D721Med (cell line): Measurements from ENCODE around the gene PRR35.

Experiments used
- DNase-seq: peaks from one replicate; pipeline ENCODE4 v3.0.0; 2011; ENCODE audit warnings: low spot score; ENCODE audit not compliant: insufficient read length
- FAIRE-seq: peaks from 2 replicates; lab custom pipeline; 2011; peaks lifted over from hg19 to GRCh38; lab: Jason Lieb, UNC
- CTCF ChIP-seq: IDR thresholded peaks from 2 replicates; pipeline ENCODE4 v1.5.1; 2012; ENCODE audit warnings: mild to moderate bottlenecking, control low read depth; ENCODE audit not compliant: insufficient read depth; ENCODE audit errors: missing control alignments

PRR35 gene

GRCh38 chr16:561957-562938 is 2.1 kb downstream of the PRR35 start:
- FAIRE-seq (no peak), DNase-seq (no peak)
- TF ChIP-seq CTCF, result no peak

- no peak for DNase-seq
- no peak for FAIRE-seq
- TF ChIP-seq CTCF, result no peak
Measured at GRCh38 chr16:563072-563644, 3.0 kb downstream of the PRR35 start.

GRCh38 chr16:564690-565418 is 4.7 kb downstream of the PRR35 start:
- TF ChIP-seq CTCF, result no peak
- FAIRE-seq (no peak), DNase-seq (no peak)

- no peak for FAIRE-seq
- TF ChIP-seq CTCF, result no peak
- no peak for DNase-seq
Measured at GRCh38 chr16:565419-566330, 5.5 kb downstream of the PRR35 start.

GRCh38 chr16:566475-567372 is 6.5 kb downstream of the PRR35 start, which contains the start of gene NHLRC4:
Gene NHLRC4, plus strand, starts transcription at chr16:567005. Its CDS starts 1,043 bp downstream, at chr16:568048.
- TF ChIP-seq CTCF, result no peak
- DNase-seq, result no peak
- FAIRE-seq, result no peak
